ENCODE measurements around the gene SMIM1. TPM values are rescaled to one million over a fixed set of nuclear protein-coding genes. Genes with fewer than 3 reads are reported as not detected.

SMIM1 gene
- total RNA-seq, 2 experiments from 2014 or later = 3.8 to 4.3 TPM

DNA sequence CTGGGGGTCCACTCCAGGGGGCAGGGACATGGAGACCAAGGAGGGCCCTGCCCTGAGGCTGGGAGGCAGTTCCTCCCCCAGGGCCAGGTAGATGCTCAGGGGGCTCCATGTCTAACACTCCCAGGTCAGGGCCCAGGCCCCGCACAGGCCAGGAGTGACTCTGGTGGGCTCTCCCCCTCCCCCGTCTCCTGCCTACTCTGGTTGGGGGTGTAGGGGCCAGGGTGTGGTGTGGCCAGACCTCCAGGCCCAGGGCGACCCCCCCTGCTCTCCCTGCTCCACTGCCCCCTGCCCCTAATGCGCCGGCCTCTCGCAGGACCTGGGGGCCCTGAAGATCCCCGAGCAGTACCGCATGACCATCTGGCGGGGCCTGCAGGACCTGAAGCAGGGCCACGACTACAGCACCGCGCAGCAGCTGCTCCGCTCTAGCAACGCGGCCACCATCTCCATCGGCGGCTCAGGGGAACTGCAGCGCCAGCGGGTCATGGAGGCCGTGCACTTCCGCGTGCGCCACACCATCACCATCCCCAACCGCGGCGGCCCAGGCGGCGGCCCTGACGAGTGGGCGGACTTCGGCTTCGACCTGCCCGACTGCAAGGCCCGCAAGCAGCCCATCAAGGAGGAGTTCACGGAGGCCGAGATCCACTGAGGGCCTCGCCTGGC, 40.0 kb upstream of the SMIM1 start:
- no TSS peak for BruUV-seq (replicated peaks)
- intact Hi-C loops (cut with micrococcal nuclease; ENCODE audit: unreplicated experiment) = no loop called here

DNA sequence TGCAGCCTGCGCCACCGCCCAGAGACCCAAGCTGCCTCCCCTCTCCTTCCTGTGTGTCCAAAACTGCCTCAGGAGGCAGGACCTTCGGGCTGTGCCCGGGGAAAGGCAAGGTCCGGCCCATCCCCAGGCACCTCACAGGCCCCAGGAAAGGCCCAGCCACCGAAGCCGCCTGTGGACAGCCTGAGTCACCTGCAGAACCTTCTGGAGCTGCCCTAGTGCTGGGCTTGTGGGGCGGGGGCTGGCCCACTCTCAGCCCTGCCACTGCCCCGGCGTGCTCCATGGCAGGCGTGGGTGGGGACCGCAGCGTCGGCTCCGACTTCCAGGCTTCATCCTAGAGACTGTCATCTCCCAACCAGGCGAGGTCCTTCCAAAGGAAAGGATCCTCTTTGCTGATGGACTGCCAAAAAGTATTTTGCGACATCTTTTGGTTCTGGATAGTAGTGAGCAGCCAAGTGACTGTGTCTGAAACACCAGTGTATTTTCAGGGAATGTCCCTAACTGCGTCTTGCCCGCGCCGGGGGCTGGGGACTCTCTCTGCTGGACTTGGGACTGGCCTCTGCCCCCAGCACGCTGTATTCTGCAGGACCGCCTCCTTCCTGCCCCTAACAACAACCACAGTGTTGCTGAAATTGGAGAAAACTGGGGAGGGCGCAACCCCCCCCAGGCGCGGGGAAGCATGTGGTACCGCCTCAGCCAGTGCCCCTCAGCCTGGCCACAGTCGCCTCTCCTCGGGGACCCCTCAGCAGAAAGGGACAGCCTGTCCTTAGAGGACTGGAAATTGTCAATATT, 39.3 kb upstream of the SMIM1 start:
- BruUV-seq (replicated peaks) = no TSS peak
- intact Hi-C loops (cut with micrococcal nuclease; ENCODE audit: unreplicated experiment) = no loop called here
- Histone ChIP-seq H3K79me2 (ENCODE audit: insufficient read depth, low read depth, low read length) (no peaks in the 10 kb centered on the region), H2AFZ (ENCODE audit: low read length) (no peak overlapping the region), H3K4me3 (ENCODE audit: low read depth, low read length, poor library complexity, severe bottlenecking) (no peak overlapping the region), H3K27ac (ENCODE audit: low read depth, low read length, poor library complexity, severe bottlenecking) (no peak overlapping the region), H3K4me2 (ENCODE audit: low read length) (no peak overlapping the region), H3K36me3 (ENCODE audit: insufficient read depth, low read length) (no peaks in the 10 kb centered on the region), H3K9me3 (ENCODE audit: low read length) (no peaks in the 10 kb centered on the region), H3K4me1 (ENCODE audit: insufficient read depth, low read length, poor library complexity, severe bottlenecking) (no peaks in the 10 kb centered on the region), H3K9me2 (ENCODE audit: insufficient read depth, low read length) (no peaks in the 10 kb centered on the region), H4K20me1 (ENCODE audit: insufficient read depth, low read length) (no peaks in the 10 kb centered on the region)
- ChIA-PET POLR2A (no interaction called here), CTCF (ENCODE audit: unreplicated experiment) (no interaction called here)
- TF ChIP-seq, protein P1, sequence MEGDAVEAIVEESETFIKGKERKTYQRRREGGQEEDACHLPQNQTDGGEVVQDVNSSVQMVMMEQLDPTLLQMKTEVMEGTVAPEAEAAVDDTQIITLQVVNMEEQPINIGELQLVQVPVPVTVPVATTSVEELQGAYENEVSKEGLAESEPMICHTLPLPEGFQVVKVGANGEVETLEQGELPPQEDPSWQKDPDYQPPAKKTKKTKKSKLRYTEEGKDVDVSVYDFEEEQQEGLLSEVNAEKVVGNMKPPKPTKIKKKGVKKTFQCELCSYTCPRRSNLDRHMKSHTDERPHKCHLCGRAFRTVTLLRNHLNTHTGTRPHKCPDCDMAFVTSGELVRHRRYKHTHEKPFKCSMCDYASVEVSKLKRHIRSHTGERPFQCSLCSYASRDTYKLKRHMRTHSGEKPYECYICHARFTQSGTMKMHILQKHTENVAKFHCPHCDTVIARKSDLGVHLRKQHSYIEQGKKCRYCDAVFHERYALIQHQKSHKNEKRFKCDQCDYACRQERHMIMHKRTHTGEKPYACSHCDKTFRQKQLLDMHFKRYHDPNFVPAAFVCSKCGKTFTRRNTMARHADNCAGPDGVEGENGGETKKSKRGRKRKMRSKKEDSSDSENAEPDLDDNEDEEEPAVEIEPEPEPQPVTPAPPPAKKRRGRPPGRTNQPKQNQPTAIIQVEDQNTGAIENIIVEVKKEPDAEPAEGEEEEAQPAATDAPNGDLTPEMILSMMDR (conservative IDR thresholded peaks at IDR 0.05; ENCODE audit: low read length) = no peak
- no peak for TF ChIP-seq EZH2phosphoT487 (IDR thresholded peaks at IDR 0.05; ENCODE audit: borderline replicate concordance, low read depth, low read length)
- no peak for DNase-seq (ENCODE audit: low spot score)

More for the DNA sequence above, 40.0 kb upstream of the SMIM1 start:
- Histone ChIP-seq H3K9me3 (ENCODE audit: low read length) (no peaks in the 10 kb centered on the region), H3K79me2 (ENCODE audit: insufficient read depth, low read depth, low read length) (no peaks in the 10 kb centered on the region), H3K36me3 (ENCODE audit: insufficient read depth, low read length) (no peaks in the 10 kb centered on the region), H3K4me2 (ENCODE audit: low read length) (no peak overlapping the region), H3K9me2 (ENCODE audit: insufficient read depth, low read length) (no peaks in the 10 kb centered on the region), H3K27ac (ENCODE audit: low read depth, low read length, poor library complexity, severe bottlenecking) (no peak overlapping the region), H3K4me1 (ENCODE audit: insufficient read depth, low read length, poor library complexity, severe bottlenecking) (no peaks in the 10 kb centered on the region), H4K20me1 (ENCODE audit: insufficient read depth, low read length) (no peaks in the 10 kb centered on the region), H2AFZ (ENCODE audit: low read length) (no peak overlapping the region), H3K4me3 (ENCODE audit: low read depth, low read length, poor library complexity, severe bottlenecking) (no peak overlapping the region)
- ChIA-PET CTCF (ENCODE audit: unreplicated experiment) (no interaction called here), POLR2A (no interaction called here)
- DNase-seq (ENCODE audit: low spot score) = no peak
- TF ChIP-seq, protein P1 (conservative IDR thresholded peaks at IDR 0.05; ENCODE audit: low read length) = no peak
- TF ChIP-seq EZH2phosphoT487 (IDR thresholded peaks at IDR 0.05; ENCODE audit: borderline replicate concordance, low read depth, low read length) = no peak

Data from OCI-LY7 (cell line).